Glutamatergic neuron (in vitro differentiated cells): ENCODE results near the gene PDZD4. TPM values are rescaled to one million over a fixed set of nuclear protein-coding genes. Genes with fewer than 3 reads are reported as not detected.
A peak's percentile ranks its signal among the peaks of the same experiment; 100 is the strongest.

Source experiments
- DNase-seq: peaks from one replicate; pipeline ENCODE4 v3.0.0; 2022
- H3K27ac Mint-ChIP-seq: one replicate; pipeline ENCODE4 v1.8.0; 2020; ENCODE audit warnings: mild to moderate bottlenecking, mixed read lengths, inconsistent platforms; ENCODE audit not compliant: unreplicated experiment
- H3K27me3 Mint-ChIP-seq: one replicate; pipeline ENCODE4 v1.8.0; 2020; ENCODE audit warnings: mild to moderate bottlenecking, moderate library complexity, mixed read lengths, inconsistent platforms; ENCODE audit not compliant: unreplicated experiment
- H3K36me3 Mint-ChIP-seq: one replicate; pipeline ENCODE4 v1.8.0; 2020; ENCODE audit warnings: mild to moderate bottlenecking, mixed read lengths, inconsistent platforms; ENCODE audit not compliant: unreplicated experiment
- H3K4me1 Mint-ChIP-seq: one replicate; pipeline ENCODE4 v1.8.0; 2020; ENCODE audit warnings: mild to moderate bottlenecking, low read depth, mixed read lengths, inconsistent platforms; ENCODE audit not compliant: unreplicated experiment
- H3K4me3 Mint-ChIP-seq: one replicate; pipeline ENCODE4 v1.8.0; 2020; ENCODE audit warnings: mild to moderate bottlenecking, mixed read lengths, inconsistent platforms; ENCODE audit not compliant: unreplicated experiment
- H3K9me3 Mint-ChIP-seq: one replicate; pipeline ENCODE4 v1.8.0; 2020; ENCODE audit warnings: mild to moderate bottlenecking, moderate library complexity, mixed read lengths, inconsistent platforms; ENCODE audit not compliant: unreplicated experiment
- total RNA-seq: library from RNA; stranded (reverse); fragmentation: NEBNext Ultra II Directional; extraction: Animal tissue kit (Norgen Biotek cat#: 25700); gene quantifications from one replicate; pipeline ENCODE4 v1.2.1, GENCODE V29; 2021; ENCODE audit not compliant: unreplicated experiment
- TF ChIP-seq, protein P1 (sequence below): fragments of 200-600 bp; sonication (generic); IDR thresholded peaks from one replicate; pipeline ENCODE4 v1.5.0; 2021; ENCODE audit not compliant: partially characterized antibody, unreplicated experiment

Gene PDZD4
- total RNA-seq, 1 donor from 2014 or later, result 41.8 TPM

DNA sequence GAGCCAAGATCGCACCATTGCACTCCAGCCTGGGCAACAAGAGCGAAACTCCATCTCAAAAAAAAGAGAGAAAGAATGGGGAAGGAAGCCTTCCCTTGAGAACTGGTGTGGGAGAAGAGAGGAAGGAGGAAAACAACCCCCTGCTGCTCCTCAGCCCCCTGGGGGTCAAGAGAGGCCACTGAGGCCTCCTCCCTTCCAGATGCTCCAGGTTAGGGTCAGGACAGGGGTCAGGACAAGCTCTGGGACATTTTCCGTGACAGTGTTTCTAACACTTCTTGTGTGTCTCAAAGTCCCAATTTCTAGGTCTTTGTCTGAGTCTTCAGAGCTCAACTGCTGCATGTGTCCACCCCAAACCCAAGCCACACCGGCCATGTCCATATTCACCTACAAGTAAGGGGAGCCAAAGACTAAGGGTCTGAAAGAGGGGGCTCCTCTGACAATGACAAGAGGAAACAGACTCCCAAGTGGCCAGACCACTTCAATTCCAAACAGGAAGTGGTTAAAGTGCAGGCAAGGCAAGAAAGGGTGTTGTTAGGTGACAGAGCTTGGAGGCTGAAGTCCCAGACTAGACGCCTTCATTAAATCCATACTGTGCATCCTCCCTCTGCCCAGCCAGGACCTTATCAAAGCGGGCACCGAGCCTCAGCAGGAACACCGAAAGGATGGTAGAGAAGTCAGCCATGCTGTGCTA lies 47.4 kb upstream of the PDZD4 start:
- peaks cover 22% of the 10 kb centered on the region for H3K9me3 Mint-ChIP-seq
- DNase-seq, result no peak
- H3K36me3 Mint-ChIP-seq, result peaks cover 4% of the 10 kb centered on the region
- H3K4me1 Mint-ChIP-seq, result peaks cover 23% of the 10 kb centered on the region
- H3K27me3 Mint-ChIP-seq, result peaks cover 27% of the 10 kb centered on the region
- H3K4me3 Mint-ChIP-seq, result peak overlapping the region; percentile 91
- TF ChIP-seq, protein P1, sequence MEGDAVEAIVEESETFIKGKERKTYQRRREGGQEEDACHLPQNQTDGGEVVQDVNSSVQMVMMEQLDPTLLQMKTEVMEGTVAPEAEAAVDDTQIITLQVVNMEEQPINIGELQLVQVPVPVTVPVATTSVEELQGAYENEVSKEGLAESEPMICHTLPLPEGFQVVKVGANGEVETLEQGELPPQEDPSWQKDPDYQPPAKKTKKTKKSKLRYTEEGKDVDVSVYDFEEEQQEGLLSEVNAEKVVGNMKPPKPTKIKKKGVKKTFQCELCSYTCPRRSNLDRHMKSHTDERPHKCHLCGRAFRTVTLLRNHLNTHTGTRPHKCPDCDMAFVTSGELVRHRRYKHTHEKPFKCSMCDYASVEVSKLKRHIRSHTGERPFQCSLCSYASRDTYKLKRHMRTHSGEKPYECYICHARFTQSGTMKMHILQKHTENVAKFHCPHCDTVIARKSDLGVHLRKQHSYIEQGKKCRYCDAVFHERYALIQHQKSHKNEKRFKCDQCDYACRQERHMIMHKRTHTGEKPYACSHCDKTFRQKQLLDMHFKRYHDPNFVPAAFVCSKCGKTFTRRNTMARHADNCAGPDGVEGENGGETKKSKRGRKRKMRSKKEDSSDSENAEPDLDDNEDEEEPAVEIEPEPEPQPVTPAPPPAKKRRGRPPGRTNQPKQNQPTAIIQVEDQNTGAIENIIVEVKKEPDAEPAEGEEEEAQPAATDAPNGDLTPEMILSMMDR, result no peak
- peak overlapping the region; percentile 99 for H3K27ac Mint-ChIP-seq

DNA sequence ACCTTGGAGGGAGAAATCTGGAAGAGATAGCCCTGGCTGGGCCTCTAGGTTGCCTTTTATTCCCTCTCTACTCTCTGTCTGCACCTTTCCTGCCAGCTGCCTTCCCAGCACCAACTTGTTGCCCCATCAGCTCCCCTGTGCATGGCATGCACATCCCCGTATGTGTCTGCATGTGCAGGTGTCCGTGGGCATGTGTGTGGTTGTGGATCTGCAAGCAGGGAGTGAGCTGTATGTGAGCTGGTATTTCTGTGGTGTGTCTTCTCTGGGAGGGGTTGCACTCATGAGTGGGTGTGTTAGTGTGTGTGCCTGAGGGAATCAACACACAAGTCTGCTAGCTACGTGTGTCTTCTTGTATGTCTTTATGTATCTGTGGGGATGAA lies 45.8 kb upstream of the PDZD4 start:
- no peak for DNase-seq
- Mint-ChIP-seq H3K27me3 (peaks cover 33% of the 10 kb centered on the region), H3K4me1 (peaks cover 28% of the 10 kb centered on the region), H3K4me3 (peak overlapping the region; percentile 86), H3K9me3 (peaks cover 20% of the 10 kb centered on the region), H3K36me3 (peaks cover 4% of the 10 kb centered on the region), H3K27ac (peak overlapping the region; percentile 76)
- TF ChIP-seq, protein P1, result no peak

DNA sequence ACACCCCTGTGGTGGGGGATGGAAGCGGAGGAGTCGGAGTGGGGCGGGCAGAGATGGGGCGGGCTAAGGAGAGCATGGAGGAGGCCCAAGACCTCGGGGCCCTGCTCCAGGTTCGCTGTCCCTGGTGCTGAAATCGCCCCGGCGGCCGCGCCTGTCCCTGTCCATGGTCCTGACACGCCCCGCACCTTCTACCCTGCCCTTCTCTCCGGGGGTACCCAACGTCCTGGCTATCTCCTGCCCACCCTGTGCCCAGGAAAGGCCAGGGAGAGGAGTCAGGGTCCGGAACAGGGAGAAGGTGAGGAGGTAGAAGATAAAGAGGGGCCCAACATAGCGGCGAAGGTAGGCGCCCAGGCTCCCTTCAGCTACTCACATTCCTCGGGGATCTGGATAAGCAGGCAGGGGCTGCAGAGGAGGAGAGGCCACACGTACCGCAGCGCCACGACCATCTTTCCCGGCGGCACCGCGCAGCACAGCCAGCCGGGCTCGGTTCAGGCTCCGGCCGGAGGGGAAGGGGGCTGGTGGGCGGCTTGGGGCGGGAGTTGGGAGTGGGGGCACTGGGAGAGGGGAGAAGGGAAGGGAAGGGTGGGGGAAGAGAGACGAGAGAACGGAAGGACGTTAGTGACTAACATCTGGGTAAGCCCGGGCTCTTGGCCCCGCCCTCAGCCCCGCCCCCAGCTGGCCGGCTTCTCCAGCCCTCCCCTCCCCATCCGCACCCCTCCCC lies 45.2 kb upstream of the PDZD4 start:
- TF ChIP-seq, protein P1, result no peak
- Mint-ChIP-seq H3K27me3 (peaks cover 34% of the 10 kb centered on the region), H3K36me3 (peaks cover 4% of the 10 kb centered on the region), H3K4me3 (peak overlapping the region; percentile 90), H3K4me1 (peaks cover 30% of the 10 kb centered on the region), H3K9me3 (peaks cover 19% of the 10 kb centered on the region), H3K27ac (no peak overlapping the region)
- DNase-seq, result peak; percentile 53

DNA sequence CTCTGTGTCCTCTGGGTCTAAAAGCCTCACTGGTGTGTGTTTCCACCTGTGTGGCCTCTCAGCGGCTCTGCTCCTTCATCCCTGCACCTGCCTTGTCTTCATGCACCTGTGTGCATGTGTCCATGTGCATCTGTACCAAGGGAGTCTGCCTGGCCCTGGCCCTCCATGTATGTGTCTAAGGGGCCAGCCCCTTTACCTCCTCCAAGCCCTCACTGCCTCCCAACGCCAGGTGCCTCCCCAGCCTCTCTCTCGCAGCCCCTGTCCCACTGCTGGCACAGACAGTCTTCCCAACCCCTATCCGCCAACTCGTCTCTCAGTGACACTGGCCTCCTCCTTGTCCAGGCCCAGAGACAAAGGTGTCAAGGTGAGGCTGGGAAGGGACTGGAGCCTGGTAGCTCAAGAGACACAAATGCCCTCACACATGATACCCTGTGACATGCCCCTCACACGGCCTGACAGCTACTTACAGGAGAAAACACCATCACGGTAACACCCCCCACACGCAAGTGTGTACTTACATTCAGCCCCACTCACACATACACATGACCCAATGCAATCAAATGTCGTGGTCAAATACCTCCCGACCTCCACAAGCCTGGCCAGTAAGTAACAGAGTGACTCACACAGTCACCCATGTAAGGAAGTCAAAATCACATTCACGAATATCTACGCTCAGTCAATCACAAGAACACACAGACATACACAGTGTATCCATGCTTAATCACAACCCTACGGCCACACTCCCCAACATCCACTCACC lies 44.2 kb upstream of the PDZD4 start:
- TF ChIP-seq, protein P1, result no peak
- Mint-ChIP-seq H3K4me1 (peaks cover 29% of the 10 kb centered on the region), H3K9me3 (peaks cover 19% of the 10 kb centered on the region), H3K27ac (peak overlapping the region; percentile 95), H3K36me3 (peaks cover 4% of the 10 kb centered on the region), H3K27me3 (peaks cover 35% of the 10 kb centered on the region), H3K4me3 (peak overlapping the region; percentile 90)
- no peak for DNase-seq
